T-helper 9 cell (primary cell): Measurements from ENCODE around the gene KLK6.

ENCODE experiments used
- DNase-seq: peaks from one replicate; pipeline ENCODE4 v3.0.0-alpha.2; 2020

The KLK6 gene

GRCh38 chr19:50947123-50947522 lies 22.3 kb downstream of the KLK6 start:
- no peak for DNase-seq

GRCh38 chr19:50944795-50945194 lies 24.6 kb downstream of the KLK6 start:
- DNase-seq, result no peak

DNA sequence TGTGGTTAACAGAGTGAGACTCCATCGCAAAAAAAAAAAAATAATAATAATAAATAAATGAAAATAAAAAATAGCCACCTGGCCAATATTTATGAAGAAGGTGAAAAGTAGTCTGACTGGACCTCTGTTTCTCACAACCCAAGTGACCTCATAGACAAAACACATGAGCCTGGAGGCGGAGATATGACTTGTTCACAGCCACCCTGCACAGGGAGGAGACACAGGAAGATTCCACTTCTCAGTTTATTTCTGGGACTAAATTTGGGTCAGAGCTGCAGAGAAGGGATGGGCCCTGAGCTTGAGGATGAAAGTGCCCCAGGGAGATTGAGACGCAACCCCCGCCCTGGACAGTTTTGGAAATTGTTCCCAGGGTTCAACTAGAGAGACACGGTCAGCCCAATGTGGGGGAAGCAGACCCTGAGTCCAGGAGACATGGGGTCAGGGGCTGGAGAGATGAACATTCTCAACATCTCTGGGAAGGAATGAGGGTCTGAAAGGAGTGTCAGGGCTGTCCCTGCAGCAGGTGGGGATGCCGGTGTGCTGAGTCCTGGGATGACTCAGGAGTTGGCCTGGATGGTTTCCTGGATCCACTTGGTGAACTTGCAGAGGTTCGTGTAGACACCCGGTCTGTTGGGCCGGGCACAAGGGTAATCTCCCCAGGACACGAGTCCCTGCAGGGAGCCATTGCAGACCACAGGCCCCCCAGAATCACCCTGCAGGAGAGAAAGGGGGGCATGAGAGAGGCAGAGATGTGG lies 26.1 kb downstream of the KLK6 start:
- no peak for DNase-seq

- no peak for DNase-seq
Observed at GRCh38 chr19:50939596-50939995, 29.8 kb downstream of the KLK6 start.

DNA sequence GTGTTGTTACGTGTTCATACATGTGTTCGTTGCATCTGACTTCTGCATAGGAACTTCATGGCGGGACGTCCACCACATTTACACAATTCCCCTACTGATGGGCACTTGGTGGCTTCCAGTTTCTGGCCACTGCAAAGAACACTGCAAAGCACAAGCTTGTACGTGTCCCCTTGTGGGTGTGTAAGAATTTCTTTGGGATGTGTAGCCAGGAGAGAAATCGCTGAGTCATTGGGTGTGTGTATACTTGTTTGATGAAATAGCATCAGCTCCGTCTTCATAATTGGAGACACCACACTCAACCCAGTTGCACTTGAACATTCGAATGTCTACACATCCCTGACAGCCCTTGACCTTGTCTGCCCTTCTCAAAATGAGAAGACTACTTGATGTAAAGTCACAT lies 35.8 kb downstream of the KLK6 start:
- DNase-seq, result no peak

- no peak for DNase-seq
Observed at GRCh38 chr19:50932690-50933083, 36.7 kb downstream of the KLK6 start.

GRCh38 chr19:50932018-50932689 lies 37.2 kb downstream of the KLK6 start:
- no peak for DNase-seq

- no peak for DNase-seq
Observed at GRCh38 chr19:50931023-50931422, 38.4 kb downstream of the KLK6 start.

DNA sequence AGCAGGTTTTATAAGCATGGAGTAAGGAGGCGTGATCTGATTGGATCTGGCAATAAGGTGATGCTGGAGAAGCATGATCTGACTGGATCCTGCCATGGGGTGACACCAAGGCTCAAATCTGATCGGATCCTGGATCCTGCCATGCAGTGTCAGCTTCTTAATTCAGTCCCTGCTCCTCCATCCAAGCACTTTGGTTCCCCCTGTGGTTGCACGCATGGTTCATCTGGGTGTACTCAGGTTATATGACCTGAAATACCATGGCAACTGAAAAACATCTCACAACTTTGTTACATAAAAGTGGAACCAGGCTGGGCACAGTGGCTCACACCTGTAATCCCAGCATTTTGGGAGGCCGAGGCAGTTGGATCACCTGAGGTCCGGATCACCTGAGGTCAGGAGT lies 40.6 kb downstream of the KLK6 start:
- no peak for DNase-seq

DNA sequence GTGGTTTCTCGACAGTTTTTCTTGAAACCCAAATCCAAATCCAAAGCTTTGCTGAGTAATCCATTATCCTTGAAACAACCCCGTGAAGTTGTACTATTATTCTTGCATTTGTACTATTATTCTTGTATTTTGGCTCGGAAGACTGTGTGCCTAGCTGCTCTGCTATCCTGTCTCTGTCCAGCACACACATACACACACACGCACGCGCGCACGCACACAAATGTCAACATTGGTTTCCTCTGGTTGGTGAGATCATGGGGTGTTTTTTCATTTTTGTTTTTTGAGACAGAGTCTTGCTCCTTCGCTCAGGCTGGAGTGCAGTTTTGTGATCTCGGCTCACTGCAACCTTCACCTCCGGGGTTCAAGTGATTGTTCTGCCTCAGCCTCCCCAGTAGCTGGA lies 43.2 kb downstream of the KLK6 start:
- DNase-seq, result no peak

- no peak for DNase-seq
Observed at GRCh38 chr19:50925734-50926133, 43.7 kb downstream of the KLK6 start.

DNA sequence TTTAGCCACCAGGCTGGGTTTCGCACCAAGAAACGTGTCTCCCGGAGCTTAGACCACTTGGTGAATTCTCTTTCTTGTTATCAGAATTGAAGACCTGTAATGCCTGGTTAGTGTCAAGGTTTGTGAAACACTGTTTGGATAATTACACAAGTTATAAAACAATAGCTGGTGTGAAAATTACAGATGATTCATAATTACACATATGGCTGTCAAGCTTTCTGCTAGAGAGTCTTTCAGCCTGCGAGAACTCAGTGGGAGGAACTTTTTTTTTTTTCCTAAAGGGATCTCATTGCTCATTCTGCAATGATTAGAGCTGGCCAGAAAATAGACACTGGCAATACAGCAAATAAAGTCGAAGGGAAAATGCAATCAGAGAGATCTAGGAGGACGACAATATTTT lies 44.8 kb downstream of the KLK6 start:
- DNase-seq, result no peak

GRCh38 chr19:50922317-50922853 lies 47.0 kb downstream of the KLK6 start:
- peak; percentile 58 for DNase-seq

DNA sequence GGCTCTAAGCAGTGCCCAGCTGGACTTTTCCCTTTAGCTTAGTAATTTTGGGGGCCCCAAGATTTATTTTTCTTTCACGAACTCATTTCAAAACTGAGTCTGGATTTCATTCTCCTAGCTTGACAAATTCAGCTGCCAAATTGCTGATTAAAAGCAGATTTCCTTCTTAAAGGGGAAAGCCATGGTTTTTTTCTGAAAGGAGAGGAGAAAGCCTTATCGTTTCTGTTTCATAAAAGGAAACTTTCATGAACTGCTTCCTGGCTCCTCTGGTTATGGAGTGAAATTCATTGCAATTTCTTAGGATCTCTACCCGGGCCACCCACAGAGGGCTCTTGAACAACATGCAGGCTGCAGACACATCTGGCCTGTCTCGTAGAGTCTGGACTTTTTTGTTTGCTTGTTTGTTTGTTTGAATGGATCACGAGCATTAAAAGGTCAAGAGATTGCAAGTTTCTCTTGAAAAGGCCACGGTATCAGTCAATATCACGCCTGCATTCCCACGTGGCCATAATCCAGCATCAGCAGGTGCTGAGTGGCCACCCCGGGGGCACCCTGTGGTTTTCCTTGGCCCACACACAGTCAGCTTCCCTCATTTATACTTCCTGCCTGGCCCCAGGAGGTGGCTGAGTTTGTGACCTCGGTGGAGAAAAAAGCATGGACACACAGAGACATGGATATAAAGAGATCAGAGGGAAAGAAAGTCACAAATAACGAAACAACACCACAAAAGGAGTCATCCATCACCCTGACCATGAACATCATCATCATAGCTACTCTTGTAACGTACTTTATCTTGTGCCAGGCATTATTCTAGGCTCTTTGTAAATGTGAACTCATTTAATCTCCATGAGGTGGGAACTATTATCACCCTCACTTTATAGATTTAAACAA lies 47.7 kb downstream of the KLK6 start:
- no peak for DNase-seq

- no peak for DNase-seq
Observed at GRCh38 chr19:50916069-50916468, 53.3 kb downstream of the KLK6 start.

DNA sequence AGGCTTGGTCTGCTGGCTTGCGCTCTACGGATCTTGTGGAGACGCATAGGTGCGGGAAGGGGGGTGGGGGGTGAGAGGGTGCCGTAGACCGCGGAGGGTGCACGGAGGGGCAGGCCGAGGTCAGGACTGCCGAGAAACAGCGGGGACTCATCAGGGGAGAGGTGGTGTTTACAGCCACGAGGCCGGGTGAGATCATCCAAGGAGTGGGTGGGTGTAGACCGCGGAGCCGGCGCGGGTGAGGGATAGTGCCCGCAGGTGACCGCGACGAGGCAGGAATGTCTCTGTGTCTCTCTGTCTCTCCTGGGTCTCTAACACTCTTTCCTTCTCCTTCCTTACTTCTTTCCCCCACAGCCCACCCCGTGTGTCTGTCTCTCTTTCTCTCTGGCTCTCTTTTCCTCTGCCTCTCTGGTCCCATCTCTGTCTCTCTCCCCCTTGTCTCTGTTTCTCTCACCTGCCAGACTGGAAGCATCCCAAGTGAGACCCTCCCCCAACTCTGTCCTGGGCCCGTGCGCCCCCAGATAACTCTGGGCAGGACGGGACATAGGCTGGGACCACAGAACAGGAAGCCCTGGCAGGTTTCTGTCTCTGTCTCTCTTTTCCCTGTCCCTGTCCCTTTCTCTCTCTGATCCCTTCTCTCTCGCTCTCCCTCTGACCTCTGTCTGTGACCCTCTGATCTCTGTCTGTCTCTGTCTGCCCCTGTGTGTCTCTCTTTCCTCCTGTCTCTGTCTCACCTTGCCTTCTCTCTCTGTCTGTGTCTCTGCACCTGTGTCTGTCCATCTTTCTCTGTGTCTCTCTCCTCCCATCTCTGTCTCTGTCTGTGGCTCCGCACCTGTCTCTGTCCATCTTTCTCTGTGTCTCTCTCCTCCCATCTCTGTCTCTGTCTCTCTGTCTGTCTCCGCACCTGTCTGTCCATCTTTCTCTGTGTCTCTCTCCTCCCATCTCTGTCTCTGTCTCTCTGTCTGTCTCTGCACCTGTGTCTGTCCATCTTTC lies 56.4 kb downstream of the KLK6 start:
- DNase-seq, result no peak

DNA sequence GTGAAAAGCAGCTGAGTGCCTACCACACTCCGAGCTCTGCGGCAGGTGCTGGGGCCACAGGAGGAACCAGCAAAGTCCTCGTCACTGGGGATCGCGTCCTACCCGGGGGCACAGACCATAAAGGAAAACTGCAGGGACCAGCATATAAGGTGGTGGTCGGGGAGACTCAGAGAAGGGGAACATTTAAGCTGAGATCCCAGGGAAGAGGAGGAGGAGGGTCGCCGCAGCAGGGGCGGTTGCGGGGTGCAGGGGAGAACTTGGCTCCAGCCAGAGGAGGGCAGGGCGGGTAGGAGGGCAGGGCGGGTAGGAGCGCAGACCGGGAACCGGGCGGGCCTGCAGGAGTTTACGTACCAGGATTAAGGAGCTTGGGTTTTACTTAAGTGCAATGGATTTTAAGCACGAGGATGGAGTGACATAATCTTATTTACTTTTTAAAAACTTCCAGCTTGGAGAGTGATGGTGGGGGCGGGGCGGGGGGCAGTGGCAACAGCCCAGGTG lies 57.2 kb downstream of the KLK6 start:
- DNase-seq, result no peak

DNA sequence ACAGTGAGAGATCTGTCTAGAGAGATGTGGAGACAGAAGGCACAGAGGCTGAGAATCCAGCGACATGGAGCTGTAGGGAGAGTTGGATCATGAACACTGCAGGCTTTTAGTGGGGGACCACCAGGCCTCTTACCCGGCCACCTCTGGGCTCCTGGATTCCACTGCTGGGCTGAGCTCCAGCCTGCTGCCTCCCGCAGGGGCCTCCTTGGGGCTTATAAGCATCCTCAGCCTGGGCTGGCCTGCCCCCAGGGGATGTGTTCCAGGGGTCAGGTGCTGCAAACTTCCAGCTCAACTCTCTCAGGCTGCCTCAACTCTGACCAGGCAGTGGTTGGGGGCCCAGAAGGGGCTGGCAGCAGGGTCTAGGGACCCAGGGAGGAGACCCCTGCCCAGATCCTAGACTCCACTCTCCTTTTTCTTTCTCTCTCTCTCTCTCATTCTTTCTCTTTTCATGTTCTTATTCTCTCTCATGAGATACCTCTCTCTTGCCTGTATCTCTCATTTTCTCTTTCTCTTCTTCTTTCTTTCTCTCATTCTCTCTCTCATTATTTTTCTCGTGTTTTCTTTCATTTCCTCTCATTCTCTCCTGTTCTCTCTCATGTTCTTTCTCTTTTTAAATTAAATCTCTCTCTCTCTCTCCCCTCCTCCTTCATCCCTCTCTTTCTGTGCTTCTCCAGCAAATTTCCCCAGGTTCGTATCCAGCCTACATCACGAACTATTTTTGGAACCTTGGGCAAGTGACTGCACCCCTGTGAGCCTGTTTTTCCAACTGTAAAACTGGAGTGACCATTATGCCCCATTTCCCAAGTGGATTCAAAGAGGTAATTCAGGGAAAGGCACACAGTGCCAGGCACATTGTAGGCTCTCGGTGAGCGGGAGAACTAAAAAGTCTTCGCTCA lies 57.9 kb downstream of the KLK6 start, which contains the start of gene KLK4:
TSS of gene KLK4 (minus strand) at position 190 of the 896 bp plus-strand sequence. CDS start 657 bp downstream, outside the sequence.
- DNase-seq, result no peak

DNA sequence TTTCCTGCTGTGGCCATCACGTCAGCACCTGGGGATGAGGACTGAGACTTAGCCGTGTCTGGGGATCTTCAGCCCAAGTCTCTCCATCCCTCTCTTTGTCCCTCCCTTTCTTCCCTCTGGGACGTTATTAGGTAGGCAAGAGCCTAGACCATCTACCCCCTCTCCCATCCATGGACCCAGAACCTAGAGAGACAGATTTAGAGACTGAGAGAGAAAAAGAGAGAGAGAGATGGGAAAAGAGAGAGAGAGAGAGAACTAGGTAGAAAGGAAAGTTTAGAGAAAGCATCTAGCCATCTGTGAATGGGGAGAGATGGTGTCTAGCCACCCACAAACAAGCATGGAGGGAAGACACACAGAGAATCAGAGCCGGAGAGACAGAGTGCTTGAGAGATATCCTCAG lies 58.7 kb downstream of the KLK6 start:
- DNase-seq, result no peak

- no peak for DNase-seq
Observed at GRCh38 chr19:50909240-50910070, 59.9 kb downstream of the KLK6 start.
